Renal cortex interstitium (tissue), 11 donors: ENCODE data around the gene CYP26B1. TPM values are rescaled to one million over a fixed set of nuclear protein-coding genes. Genes with fewer than 3 reads are reported as not detected.
A peak's percentile ranks its signal among the peaks of the same experiment; 100 is the strongest.

Experiments
- DNase-seq, 11 donors: peaks; one replicate each; pipeline ENCODE4 v3.0.0-alpha.2; 2013; ENCODE audit warnings: low read depth in 9 of 11, low spot score in 4 of 11; ENCODE audit errors: extremely low read depth in 1 of 11
- polyA plus RNA-seq, 3 donors: library from polyadenylated mRNA; unstranded; fragments of 120-200 nt; gene quantifications; one replicate each; pipeline ENCODE4 v1.2.1, GENCODE V29; 2013; ENCODE audit not compliant: insufficient read length in 3 of 3

Gene CYP26B1
- polyA plus RNA-seq, 3 donors = 13.5 to 32.2 (median 17.5) TPM

- no peak for DNase-seq
Observed at GRCh38 chr2:72145289-72145657, 2.4 kb downstream of the CYP26B1 start.

DNA sequence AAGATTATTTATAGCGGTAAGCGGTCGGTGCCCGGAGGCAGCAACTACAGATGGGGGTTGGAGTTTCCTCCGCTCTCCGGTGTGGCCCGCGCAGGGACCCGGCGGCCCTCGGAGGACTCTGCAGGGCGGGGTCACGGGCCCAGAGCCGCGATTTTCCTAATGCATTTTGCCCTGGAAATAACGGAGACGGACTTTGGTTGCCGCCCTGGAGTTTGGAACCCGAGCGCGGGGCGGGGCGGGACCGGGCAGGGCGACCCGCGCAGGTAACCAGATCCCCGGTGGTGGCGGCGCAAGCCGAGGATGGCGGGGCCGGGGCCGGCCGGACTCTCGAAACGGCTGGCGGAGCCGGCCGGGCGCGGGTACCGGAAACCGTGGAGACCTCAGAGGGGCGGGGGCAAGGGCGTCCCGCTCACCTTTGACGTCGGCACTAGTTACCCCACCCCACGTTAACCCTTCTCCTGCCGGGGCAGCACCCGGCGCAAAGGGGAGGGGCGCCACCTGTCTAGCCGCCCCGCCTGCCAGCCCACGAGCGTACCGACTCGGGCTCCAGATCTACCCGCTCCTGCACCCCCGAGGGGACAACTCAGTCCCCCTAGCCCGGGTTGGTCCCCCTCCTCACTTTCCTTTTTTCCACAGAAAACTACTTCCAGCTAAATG lies 2.9 kb downstream of the CYP26B1 start:
- no peak for DNase-seq

- DNase-seq = no peak
Observed at GRCh38 chr2:72144274-72144631, 3.4 kb downstream of the CYP26B1 start.

DNA sequence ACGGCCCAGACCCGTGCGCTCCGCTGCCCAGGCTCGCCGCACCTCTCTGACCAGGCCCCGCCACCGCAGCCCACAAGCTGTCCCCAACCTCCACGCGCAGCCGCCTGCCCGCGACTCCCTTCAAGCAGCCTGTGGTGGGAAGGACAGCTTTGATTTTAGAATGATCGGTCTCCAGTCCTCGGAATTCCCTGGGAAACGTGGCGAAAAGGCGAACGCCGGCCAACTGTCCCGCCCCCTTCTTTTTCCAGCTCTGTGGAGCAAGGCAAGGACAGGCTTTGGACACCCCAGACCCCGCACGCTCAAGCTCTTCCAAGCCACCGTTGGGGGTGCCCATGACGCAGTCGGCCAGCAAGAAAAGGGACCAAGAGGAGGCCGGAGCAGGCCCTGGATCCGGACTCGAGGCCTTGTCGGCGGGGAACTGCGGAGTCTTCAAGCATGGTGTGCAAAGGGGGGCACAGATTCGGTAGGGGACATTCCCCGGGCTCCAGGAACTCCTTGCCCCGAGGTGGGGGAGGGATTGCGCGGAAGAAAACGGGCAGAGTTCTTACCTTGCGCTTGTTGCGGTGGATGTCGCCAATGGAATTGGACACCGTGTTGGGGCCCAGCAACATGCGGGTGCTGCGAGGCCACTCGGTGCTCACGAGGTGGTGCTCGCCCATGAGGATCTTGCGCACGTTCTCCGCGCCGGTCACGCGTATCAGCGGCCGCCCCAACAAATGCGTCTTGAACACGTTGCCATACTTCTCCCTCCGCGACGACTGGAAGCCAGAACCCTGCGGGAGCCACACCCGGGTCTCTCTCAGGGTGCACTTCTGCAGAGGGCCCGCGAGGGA lies 4.0 kb downstream of the CYP26B1 start:
- DNase-seq = no peak

DNA sequence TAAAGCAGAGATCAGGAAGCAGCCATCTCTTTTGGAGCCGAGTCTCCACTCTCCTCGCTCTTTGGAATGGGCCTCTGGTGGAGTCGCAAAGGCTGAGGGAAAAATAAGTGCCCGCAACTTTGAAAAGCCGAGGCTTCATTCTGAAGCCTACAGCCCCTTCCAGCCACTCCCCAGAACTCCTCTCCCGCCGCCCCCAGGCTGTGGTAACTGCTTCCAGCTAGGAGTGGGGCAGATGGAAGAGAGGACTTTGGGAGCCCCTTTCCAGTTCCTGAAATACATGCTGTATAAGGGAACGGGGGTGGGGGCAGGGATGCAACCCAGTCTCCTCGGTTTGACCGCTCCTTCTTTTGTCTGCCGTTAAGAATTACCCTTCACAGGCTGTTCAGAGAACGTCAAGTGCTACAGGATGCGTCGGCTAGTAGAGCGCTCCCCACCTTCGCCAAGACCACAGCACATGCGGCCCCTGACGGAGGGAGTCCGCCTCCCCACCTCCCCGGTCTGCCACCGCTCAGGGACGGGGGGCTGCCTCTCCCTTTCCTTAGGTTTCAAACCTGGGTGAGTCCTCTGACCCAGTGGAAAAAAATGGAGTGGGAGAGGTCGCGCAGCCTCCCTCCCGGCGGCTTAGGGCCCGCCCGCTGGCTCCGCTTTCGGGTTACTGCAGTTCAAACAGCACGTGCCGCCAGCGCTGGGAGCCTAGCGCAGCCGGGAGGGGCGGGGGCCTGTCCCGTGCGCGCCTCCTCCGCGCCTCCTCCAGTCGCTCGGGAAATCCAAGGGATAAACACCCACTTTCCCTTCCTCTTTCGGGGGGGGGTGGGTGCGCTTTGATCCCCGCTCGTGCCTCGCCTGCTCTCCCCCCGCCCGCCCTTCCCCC lies 4.9 kb downstream of the CYP26B1 start:
- DNase-seq = peak in 3 of 11 donors; percentile 38 to 69 (median 65)

GRCh38 chr2:72141881-72142451 lies 5.7 kb downstream of the CYP26B1 start:
- no peak for DNase-seq

DNA sequence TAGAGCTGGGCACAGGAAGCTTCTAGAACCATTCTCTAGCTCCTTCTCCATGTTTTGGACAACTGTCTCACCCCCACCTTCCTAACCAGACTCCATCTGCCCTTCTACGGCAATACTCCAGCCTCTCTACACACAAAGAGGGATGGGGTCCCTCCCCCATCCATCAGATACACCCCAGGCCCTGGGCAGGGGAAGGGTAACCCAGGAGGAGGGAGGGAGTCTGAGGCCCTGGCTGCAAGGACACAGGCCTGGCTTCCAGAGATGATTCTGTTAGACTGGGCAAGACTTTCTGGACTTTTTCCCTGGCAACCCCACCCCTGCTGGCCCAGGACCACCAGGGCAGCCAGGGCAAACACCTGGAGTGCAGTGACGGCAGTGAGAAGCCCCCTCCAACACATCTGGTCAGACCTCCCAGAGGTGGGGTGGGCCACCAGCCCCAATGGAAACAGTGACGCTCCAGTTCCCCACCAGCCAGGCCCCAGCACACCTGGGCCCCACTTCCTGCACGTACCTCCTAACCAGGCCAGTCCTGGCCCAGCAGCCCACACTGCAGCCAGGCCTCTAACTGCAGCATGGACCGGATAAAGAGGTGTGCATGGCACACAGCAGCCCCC lies 6.5 kb downstream of the CYP26B1 start:
- DNase-seq = no peak

DNA sequence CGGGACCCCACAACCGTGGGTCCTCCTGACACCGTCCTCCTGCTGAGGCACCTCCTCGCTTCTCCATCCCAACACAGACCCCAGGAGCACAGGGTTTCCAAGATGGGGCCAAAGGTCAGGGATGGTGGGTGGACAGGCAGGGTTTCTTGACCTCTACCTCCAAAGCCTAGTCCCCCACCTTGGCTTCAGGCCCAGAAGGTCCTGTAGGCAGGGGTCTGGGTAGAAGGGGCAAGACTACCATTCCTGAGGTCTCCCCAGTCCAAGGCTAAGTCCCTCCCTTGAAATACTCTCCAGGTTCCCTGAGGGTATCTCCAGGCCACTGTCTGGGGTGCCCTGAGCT lies 7.1 kb downstream of the CYP26B1 start:
- DNase-seq = no peak

GRCh38 chr2:72139874-72140620 lies 7.6 kb downstream of the CYP26B1 start:
- no peak for DNase-seq

- DNase-seq = no peak
Observed at GRCh38 chr2:72139471-72139873, 8.2 kb downstream of the CYP26B1 start.

DNA sequence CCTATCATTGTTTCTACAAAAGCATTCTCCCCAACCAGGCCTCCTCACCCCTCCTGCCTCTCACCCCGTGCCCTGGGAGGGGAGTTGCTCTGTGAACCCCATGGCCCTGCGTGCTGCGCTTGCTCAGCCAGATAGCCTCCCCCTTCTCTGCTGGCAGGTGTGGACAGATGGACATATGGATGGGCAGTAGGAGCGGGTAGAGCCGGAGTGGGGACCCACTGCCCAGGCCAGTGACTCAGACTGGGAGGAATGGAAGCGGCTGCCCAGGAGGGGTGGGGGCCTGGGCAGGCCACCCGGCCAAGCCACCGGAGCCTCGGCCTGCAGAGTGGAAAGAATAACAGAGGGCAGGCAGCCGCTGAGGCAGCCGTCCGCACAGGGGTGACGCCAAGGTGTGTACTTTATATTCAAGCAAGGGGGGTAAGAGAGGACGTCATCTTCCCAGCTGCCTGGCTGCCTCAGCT lies 8.7 kb downstream of the CYP26B1 start:
- DNase-seq = no peak

GRCh38 chr2:72138011-72138881 lies 9.4 kb downstream of the CYP26B1 start:
- DNase-seq = no peak

DNA sequence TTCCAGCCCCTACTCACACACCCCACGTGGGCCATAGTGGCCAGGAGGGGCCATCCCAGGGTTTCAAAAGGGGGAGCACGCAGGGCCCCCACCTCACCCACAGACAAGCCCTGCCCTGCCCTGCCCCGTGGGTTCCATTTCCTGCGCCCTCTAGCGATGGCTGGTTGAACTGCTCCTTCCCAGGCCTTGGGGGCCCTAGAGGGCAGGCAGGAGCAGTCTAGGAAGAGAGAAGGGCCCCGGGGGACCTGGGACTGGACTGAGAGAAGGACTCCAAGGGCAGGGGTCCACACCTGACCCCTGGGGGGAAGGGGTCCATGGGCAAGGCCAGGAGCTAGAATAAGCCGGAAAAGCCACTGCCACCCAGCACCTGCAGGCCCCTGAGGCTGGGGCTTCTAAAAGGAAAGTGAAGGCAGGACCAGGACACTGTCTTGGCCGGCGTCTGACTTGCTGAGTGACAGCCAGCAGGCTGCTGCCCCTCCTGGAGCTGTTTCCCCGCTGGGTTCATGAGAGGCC lies 10.1 kb downstream of the CYP26B1 start:
- DNase-seq = no peak

GRCh38 chr2:72136933-72137497 lies 10.6 kb downstream of the CYP26B1 start:
- DNase-seq = no peak

DNA sequence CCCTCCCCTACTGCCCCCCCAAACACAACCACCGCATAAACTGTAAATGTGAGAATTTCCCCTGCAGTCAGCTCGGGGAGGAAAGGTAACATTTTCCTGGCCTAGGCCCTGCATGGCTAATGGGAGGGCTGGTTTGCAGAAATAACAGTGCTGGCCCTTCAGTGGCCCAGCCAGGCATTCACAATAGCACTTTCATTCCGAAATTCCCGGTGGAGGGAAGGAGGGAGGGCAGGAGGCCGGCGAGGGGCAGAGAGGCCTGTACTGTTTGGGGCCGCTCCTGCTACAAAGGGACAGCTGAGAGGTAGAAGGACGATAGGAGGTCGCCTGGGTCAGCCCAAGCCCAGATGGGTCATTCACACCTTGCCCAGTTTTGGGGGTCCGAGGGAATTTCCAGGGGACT lies 11.3 kb downstream of the CYP26B1 start:
- DNase-seq = no peak

DNA sequence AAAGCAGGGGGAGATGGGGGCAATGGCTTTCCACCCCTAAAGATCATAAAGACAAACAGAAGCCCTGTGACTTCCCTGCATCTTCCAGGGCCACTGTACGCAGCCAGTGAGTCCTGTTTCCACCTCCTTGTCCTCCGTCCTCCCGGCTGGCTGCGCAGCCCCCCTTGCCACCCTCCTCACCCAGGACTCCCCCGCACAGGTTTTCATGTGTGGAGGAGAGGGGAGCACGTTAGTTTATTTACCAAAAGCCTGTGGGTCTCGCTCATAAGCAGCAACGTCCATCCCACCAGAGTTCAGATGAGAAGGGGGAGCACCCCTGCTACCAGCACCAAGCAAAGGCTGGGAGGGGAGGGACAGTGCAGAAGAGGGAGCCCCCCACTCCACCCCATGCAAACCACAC lies 11.7 kb downstream of the CYP26B1 start:
- no peak for DNase-seq
